ENCODE measurements around the gene TTC39A.

The TTC39A gene

GRCh38 chr1:51320967-51321923 is 9.1 kb downstream of the TTC39A start:
- no peak for TF ChIP-seq CTCF (IDR thresholded peaks at IDR 0.05; ENCODE audit: control insufficient read depth, insufficient read depth, low read depth, low read length, missing control alignments)
- H3K4me3 ChIP-seq (ENCODE audit: control insufficient read depth, low read depth, low read length), result no peak overlapping the region
- DNase-seq (ENCODE audit: low read depth), result no peak

- no peak for DNase-seq (ENCODE audit: low read depth)
- TF ChIP-seq CTCF (IDR thresholded peaks at IDR 0.05; ENCODE audit: control insufficient read depth, insufficient read depth, low read depth, low read length, missing control alignments), result no peak
- no peak overlapping the region for H3K4me3 ChIP-seq (ENCODE audit: control insufficient read depth, low read depth, low read length)
Observed at GRCh38 chr1:51317798-51318197, 12.6 kb downstream of the TTC39A start.

GRCh38 chr1:51316846-51317120 is 13.6 kb downstream of the TTC39A start:
- no peak for DNase-seq (ENCODE audit: low read depth)
- H3K4me3 ChIP-seq (ENCODE audit: control insufficient read depth, low read depth, low read length), result no peak overlapping the region
- TF ChIP-seq CTCF (IDR thresholded peaks at IDR 0.05; ENCODE audit: control insufficient read depth, insufficient read depth, low read depth, low read length, missing control alignments), result no peak

GRCh38 chr1:51316113-51316845 is 14.1 kb downstream of the TTC39A start:
- H3K4me3 ChIP-seq (ENCODE audit: control insufficient read depth, low read depth, low read length), result no peak overlapping the region
- DNase-seq (ENCODE audit: low read depth), result no peak
- no peak for TF ChIP-seq CTCF (IDR thresholded peaks at IDR 0.05; ENCODE audit: control insufficient read depth, insufficient read depth, low read depth, low read length, missing control alignments)

GRCh38 chr1:51314974-51315373 is 15.4 kb downstream of the TTC39A start:
- TF ChIP-seq CTCF (IDR thresholded peaks at IDR 0.05; ENCODE audit: control insufficient read depth, insufficient read depth, low read depth, low read length, missing control alignments), result no peak
- H3K4me3 ChIP-seq (ENCODE audit: control insufficient read depth, low read depth, low read length), result no peak overlapping the region
- no peak for DNase-seq (ENCODE audit: low read depth)

GRCh38 chr1:51313961-51314777 is 16.2 kb downstream of the TTC39A start:
- no peak for TF ChIP-seq CTCF (IDR thresholded peaks at IDR 0.05; ENCODE audit: control insufficient read depth, insufficient read depth, low read depth, low read length, missing control alignments)
- peak; percentile 64 for DNase-seq (ENCODE audit: low read depth)
- H3K4me3 ChIP-seq (ENCODE audit: control insufficient read depth, low read depth, low read length), result no peak overlapping the region

Data from AG09309 (cell line).